Stimulated activated CD4-positive, alpha-beta T cell treated with anti-CD3 and anti-CD28 coated beads, Interleukin-4, amount 100 ng/mL, for 1 hour (primary cell): ENCODE results near the gene TMEM266.
A peak's percentile ranks its signal among the peaks of the same experiment; 100 is the strongest.
"Not testable (repeated sequence)": the region's sequence is repeated elsewhere in the genome, so short reads cannot be mapped to it uniquely, and the experiment has no call there.

Experiments
- DNase-seq: peaks from one replicate; pipeline ENCODE4 v3.0.0-alpha.2; 2020

Gene TMEM266, protein sequence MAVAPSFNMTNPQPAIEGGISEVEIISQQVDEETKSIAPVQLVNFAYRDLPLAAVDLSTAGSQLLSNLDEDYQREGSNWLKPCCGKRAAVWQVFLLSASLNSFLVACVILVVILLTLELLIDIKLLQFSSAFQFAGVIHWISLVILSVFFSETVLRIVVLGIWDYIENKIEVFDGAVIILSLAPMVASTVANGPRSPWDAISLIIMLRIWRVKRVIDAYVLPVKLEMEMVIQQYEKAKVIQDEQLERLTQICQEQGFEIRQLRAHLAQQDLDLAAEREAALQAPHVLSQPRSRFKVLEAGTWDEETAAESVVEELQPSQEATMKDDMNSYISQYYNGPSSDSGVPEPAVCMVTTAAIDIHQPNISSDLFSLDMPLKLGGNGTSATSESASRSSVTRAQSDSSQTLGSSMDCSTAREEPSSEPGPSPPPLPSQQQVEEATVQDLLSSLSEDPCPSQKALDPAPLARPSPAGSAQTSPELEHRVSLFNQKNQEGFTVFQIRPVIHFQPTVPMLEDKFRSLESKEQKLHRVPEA

DNA sequence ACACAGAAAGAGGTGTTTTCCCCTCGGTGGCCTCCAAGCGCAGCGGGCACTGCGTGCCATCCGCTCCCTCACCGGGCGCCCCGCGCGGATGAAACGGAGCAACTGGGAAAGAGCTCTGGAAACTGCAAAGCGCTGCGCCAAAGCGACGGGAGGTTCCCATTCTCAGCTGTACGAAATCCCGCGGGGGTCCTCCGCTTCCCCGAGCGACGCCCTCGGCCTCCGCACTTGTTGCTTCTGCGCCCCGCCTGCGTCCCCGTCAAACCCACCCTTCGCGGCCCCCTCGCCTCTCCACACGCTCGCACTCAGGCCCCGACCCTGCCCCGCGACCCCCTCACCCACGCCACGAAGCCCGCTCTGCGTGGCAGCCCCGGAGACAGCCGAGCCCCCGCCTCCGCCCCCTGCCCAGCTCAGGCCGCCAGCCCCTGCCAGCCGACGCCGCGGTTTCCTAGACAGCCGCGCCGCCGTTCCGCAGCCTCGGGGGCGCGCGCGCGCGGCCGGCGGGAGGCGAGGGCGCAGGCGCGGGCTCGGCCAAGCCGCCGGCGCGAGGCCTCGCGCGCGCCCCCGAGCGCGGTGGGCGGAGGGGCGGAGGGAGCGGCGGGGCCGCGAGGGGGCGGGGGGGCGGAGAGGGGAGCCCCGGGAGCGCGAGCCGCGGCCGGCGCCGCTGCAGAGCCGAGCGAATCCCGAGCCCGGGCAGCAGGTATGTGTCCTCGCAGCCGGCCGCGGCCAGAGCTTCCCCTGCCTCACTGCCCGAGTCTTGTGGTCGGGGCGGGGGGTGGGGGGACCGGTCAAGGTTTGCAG lies at the start of gene TMEM266:
TMEM266 (plus strand) TSS at position 666 of the 798 bp plus-strand sequence. CDS start 74,279 bp downstream, outside the sequence.
- peak; percentile 34 for DNase-seq

DNA sequence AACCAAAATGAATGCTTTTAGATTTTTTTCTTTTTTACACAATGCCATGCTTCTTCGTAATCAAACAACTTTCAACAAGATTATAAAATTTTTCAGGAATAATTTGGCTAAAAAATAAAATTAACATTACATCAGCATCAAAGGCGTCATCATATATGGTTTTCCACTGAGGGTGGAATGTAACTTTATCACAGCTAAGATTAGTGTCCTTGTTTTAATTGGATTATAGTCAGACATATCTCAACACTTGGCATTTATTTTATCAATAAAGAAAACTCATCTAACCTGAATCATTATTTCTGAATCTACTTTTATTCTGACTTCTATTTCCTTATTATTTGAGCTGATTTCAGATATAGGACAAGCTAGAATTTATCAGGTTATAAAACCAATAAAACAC lies 49.2 kb upstream of the TMEM266 start:
- DNase-seq: no peak

DNA sequence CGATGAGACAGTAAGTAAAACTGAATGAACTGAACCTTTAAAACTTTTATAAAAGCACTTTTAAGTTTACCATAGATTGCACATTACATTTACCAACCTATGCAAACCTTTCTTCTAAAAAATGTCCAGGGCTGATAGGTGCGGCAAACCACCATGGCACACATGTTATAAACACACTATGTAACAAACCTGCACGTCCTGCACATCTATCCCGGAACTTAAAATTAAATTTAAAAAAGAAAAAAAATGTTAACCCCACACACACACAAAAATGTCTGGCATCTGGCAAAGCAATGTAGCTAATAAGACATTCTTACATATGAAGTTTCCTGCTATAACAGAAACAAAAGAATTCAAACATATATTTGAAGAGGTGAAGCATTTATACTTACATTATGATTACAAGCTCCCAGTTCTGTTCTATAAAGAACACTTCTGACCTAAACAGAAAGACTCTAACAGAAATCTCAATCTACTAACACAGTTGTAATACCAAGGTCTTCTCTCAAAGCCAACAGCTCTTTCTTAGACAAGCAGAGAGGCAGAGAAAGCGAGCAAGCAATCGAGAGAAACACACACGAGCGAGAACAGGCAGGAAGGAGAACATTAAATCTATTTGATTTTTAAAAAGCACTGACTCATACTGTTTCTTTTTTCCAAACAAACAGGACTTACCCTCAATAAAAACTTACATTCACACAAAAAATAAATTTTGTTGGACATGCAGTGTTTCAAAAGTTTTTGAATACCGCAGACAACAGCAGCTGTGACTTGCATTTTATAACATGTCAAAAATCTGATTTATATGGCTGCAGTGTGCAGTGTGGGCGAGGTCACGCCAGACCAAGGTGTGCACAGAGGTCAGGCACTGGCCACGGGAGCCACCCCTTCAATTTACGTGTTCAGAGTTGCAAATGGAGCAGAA lies 47.9 kb upstream of the TMEM266 start, which contains the start of gene NRG4:
NRG4 (minus strand) TSS at position 798 of the 925 bp plus-strand sequence. CDS start 1,194 bp downstream, outside the sequence.
- no peak for DNase-seq

DNA sequence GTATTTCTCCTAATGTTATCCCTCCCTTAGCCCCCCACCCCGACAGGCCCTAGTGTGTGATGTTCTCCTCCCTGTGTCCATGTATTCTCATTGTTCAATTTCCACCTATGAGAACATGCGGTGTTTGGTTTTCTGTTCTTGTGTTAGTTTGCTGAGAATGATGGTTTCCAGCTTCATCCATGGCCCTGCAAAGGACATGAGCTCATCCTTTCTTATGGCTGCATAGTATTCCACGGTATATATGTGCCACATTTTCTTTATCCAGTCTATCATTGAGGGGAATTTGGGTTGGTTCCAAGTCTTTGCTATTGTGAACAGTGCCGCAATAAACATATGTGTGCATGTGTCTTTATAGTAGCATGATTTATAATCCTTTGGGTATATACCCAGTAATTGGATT lies 46.3 kb upstream of the TMEM266 start:
- not testable (repeated sequence) for DNase-seq

DNA sequence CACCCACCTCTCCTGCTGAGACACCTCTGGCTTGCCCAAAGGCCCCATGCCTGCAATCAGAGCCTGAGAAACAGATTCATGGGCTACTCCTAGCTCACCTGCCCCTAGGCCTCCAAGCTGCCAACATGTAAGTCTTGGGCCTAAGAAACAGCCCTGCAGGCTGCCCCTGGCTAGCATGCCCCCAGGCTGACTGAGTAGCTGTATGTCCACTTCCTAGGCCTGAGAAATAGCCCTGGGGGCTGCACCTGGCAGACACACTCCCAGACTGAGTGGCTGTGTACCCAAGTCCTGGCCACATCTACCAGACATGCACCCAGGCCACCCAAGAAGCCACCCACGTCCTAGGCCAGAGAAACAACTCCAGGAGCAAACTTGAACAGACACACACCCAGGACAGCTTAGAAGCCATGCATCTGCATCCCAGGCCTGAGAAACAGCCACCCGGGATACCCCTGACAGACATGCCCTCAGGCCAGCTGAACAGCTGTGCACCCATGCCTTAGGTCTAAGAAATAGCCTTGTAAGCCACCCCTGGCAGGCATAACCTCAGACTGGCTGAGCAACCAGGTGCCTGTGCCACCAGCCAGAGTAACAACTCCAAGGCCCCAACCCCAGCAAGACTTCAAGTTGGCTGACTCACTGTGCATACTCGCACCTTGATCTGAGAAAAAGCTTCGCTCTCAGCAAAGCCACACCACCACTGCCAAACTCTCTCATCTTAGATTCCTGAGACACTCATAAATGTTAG lies 35.6 kb upstream of the TMEM266 start:
- no peak for DNase-seq

DNA sequence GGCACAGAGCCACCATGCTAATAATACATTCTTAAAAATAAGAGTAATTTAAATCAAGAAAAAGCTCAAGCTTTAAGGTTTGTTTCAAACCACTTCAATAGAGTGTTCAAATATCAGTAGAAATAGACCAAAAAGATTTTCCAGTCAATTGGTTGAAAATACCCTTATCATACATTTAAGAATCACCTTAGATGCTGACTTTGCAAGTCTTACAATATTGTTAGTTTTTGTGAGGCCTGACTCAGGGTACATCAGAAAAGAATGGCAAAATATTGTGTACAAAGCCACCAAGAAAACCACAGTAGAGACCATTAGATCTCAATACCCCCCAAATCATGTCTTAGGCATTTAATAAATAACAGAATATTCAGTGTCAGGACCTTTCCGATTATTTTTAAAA lies 27.7 kb upstream of the TMEM266 start:
- no peak for DNase-seq

DNA sequence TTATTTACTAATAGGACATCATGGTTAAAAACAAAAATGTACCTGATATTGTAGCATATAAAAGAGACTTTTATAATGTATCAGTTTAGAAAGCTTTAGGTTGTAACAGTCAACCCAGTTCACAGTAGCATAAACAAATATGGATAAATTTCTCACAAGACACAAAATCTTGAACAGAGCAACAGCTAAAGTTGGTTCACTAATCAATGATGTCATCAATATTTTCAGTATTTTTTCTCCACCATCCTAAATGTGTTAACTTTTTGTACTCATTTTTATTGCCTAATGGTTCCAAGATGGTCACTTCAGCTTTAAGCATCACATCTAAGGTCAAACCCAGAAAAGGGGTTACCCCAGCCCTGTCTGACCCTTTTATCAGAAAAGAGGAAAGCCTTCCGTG lies 26.3 kb upstream of the TMEM266 start:
- no peak for DNase-seq

DNA sequence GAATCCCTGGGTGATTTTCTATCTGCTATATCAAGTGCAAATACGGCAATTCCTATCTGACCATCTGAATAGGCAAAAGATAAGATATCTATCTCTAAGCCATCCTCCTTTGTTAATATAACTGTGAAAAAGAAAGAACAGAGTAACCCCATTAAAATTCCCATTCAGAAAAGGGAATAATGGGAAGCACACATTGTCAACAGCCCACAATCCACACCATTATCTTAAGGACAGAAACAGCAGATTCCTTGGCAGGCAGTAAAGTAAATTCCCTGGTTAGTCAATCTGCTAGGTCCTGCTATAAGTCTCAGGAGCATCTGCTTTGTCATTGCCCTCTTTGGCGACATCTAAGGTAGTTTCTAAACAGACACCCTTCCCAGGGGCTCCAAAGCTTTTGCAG lies 25.7 kb upstream of the TMEM266 start:
- DNase-seq: no peak

DNA sequence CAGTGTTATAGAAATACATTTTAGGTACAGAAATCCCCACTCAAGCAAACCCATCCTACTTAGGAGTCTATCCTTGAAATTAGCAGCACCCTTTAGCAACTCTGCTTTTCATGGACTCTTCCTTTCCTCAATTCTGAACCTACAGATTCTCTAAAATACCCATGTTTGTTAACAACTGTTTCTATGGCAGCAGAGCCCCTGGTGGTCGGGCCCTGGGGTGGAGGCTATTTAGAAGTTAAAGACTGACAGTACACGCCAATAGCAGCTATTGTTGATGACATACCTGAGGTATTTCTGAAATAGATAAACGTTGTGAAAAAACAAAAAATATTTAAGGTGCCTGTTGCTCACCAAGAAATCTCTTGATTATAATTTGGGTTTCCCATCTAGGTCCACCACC lies 24.2 kb upstream of the TMEM266 start:
- no peak for DNase-seq

DNA sequence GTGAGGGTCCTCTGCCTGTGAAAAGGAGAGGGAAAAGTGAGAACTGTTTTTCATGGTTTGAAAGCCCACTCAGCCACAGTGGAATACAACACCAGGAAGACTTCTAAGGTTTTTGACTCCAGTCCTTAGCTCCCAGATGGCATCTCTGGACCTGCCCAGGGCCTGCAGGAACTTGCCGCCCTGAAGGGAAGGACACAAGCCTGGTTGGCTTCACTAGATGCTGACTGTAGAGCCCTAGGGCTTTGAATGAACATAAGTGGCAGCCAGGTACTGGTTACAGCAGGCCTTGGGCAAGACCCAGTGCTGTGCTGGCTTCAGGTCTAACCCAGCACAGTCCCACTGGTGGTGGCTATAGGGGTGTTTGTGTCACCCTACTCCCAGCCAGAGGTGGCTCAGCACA lies 21.3 kb upstream of the TMEM266 start:
- DNase-seq: no peak

DNA sequence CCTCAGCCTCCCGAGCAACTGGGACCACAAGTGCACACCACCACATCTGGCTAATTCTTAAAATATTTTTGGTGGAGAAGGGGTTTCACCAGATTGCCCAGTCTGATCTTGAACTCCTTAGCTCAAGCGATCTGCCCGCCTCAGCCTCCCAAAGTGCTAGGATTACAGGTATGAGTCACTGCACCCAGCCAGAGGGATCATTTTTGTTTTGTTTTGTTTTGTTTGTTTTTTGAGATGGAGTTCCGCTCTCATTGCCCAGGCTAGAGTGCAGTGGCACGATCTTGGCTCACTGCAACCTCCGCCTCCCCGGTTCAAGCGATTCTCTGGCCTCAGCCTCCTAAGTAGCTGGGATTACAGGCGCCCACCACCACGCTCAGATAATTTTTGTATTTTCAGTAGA lies 5.6 kb upstream of the TMEM266 start:
- DNase-seq: not testable (repeated sequence)

DNA sequence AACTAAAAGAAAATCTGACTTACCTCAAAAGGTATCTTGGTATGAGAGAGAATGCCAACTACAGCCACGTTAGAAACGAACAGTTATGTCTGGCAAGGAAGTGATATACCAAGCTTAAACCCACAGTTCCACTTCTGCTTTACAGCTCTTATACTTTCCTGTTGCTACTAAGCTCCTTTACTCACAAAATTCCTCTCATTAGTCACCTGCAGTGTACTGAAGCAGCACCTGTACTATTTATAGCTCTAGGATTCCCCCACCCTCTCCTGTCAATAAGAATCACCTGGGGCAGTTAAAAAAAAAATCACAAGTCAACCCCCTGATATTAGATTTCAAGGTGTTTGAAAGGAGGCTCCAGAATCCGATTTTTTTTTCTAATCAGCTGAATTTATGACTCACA lies 2.9 kb upstream of the TMEM266 start:
- no peak for DNase-seq

DNA sequence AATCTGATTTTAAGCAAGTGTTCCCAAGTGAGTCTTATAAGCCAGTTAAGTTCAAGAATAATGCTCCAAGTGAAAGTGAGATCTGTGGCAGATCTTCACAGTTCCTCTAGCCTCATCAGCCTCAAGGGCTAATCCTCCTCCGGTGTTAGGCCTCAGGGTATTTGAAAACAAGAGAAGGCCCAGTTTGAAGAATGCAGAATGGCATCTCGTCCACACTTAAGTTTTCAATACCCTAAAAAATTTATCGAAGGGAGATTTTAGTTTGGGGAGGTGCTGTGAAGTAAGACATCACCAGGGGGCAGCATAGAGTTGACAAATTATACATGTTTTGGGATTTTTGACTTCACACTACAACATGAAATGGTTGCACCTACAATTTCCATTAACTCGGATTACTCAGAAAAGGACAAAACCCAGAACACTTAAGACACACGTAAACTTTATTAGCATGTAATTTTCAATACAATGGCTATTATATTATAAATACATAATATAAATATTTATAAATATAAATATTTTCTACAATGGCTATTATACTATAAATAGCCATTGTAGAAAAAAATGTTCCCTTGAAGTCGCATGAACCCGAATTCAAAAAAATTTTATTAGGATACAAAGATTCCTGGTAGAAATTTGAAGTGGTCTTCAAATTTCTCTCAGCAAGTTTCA lies 2.3 kb upstream of the TMEM266 start:
- peak; percentile 29 for DNase-seq

DNA sequence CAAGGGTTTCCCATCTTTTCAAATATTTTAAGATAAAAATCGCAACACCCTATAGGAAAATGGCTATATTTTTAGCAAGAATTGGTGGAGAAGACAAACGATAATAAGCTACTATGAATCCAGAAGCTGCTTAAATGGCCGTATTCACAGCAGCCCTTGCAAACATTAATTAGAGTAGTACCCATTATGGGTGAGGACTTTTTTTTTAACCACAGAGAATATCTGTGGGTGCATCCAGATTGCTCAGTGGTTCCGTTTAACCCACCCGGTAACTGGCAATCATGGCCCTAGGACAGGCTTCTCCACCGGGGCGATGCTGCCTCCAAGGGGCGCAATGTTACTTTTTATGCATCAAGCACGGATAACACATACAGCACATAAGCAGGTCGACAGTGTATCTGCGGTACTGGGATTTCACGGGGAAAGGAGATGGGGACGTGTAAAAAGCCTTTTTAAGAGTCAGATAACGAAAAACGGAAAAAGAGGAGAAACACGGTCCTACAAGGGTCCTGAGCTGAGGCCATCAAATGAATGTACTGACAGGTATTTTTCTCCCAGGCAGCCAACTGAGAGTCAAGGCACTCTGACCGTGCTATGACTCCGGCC lies 968 bp upstream of the TMEM266 start:
- DNase-seq: no peak

DNA sequence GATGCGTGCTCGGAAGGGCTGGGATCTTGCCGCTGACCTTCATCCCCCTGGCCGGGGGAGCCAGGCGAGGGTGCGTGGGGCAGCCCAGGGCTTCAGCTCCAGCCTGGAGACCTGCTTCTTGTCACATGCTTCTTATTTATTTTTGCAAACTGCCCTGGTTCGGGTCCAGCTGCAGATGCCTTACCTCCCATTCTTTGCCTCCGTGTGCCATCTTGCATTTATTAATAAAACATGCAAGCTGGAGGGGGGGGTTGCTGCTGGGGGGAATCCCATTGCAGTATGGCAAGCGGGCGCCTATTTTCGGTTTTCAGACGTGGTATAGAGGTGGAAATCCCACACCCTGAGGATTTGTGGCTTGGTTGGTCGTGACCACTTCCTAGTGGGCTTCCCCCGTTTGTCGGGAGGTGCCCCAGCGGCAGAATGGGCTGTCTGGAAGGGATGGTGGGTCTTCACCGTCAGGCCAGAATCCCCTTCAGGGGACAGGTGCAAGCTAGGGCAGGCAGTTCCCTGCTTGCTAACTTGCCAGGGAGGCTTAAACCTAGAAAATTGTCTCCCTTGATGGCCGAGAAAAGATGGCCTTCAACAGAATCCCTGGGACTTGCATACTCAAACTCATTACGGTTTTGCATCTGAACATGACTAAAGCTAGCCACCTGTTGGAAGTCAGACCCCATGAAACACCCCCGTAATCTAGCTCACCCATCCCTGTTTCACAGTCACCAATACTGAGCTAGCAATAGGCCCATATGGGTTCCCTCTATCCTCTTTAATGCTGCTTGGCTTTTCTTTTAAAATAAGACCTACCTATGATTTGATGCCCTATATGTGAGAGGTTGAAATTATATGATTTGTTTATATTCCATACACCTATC lies 569 bp downstream of the TMEM266 start:
- DNase-seq: peak; percentile 27

DNA sequence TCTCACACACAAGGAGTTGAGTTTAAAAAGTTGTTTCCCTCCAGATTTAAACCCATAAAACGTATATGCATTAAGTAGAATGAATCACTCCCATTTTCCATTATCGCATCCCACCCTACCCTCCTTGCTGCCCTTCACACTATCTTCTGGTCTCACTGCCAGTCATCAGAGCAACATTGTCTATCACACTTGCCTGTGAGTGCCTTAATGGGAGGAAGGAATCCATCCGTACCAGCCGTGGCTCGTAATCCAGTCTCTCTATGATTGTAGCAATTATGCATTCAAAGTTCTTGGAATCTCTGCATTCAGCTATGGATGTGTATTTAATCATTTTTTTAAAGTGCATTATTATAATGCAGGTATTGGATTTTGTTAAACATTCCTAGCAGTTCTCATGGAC lies 1.9 kb downstream of the TMEM266 start:
- no peak for DNase-seq

DNA sequence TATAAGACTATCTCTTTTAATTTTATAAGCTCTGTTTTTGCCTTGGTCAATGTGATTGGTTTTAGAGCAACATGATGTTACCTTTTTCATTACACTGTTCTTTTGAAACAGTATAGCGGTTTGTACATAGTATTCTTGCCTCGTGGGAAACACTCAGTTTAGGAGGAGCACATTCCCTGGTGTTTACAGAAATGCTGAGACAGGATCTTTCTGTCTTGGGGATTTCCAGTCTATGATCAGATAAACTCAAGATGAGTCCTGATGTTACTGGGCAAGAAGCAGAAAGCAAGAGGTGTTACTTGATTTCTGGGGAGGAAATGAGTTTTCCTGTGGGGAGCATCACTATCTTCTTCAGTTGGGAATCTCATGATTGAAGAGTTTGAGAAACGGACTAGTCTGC lies 2.5 kb downstream of the TMEM266 start:
- no peak for DNase-seq

DNA sequence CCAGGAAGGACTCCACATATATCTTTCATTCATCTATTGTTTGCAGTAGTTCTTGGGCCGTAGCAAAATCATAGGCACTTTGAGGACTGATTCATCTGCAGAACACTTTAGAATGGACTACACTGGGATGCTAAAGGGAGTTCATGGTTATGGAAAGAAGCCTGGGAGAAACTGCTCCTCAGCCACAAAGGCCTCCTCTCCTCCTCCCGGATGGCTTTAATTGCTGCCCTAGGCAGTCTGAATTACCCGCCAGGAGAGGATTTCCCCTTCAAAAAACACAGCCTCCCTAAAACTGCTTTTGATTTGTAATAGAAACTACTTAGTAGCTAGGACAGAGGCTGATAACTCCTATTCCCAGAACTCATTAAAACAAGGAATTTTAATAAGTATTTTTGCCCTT lies 4.6 kb downstream of the TMEM266 start:
- no peak for DNase-seq

DNA sequence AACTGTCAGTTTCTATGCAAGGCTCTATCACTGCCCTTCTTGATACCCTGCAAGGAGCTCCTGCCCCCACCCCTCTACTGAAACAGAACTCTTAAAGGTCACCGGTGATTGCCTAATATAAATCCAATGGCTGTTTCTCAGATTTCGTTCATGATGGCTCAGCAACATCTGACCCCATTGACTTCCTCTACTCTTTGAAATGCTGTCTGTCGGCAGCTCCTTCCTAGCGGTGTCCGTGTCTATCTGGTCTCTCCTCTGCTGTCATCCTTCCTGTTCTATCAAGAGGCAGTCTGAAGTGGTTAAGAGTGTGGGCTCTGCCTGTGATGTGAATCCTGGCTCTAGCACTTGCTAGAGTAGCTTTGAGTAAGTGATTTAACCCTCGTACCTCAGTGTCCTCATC lies 5.5 kb downstream of the TMEM266 start:
- DNase-seq: no peak

DNA sequence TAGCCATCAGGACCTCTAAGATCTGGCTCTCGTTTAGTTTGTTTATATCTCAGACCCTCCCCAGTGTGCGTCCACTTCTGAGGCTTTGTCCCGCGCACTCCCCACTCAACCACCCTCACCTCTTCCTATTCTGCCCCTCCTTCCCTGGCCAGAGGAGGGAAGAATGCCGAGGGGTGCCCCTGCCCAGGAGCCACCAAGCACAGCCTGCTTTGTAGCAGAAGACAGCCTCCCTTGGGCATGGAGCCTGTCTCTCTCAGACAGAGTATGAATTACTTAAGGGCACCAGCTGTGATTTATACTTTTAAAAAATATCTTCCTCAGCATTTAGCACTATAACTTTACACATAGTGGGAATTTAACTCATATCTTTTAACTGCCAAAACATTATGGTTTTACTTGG lies 6.0 kb downstream of the TMEM266 start:
- DNase-seq: no peak
